K562 (cell line): Measurements from ENCODE around the gene B4GALT5. TPM values are rescaled to one million over a fixed set of nuclear protein-coding genes. Genes with fewer than 3 reads are reported as not detected.

Experiments used
- ATAC-seq: fragments of 200-7000 bp; cut with Tn5 transposase; 3 replicates; pipeline ENCODE4 v1.9.1; 2020; ENCODE audit warnings: moderate library complexity
- BruUV-seq: library from RNA; stranded (reverse); fragments of 400-500 nt; replicated peaks from 2 replicates; lab custom pipeline; 2021; lab: Mats Ljungman, UMichigan
- CTCF ChIA-PET: fragments of 300-600 bp; formaldehyde crosslinking; extraction: SDS; loops from one replicate; lab custom pipeline; 2021; ENCODE audit warnings: low intra/inter-chr PET ratio; lab: Yijun Ruan, JAX
- POLR2A ChIA-PET: fragments of 300-600, 350-650 bp; sonication (Branson Sonifier 250); formaldehyde crosslinking; extraction: SDS; loops from one replicate; lab custom pipeline; 2021; ENCODE audit warnings: antibody characterized with exemption, inconsistent platforms; lab: Yijun Ruan, JAX
- DNase-seq, 4 experiments: peaks; one replicate each; pipeline versions ENCODE4 v3.0.0 to v3.0.0-alpha.2; 2011 to 2018; ENCODE audit warnings: low spot score in 3 of 4, mixed read lengths in 3 of 4; ENCODE audit errors: extremely low read depth in 1 of 4
- FAIRE-seq: peaks from 2 replicates; lab custom pipeline; 2011; peaks lifted over from hg19 to GRCh38; lab: Jason Lieb, UNC
- H2AFZ ChIP-seq: 2 replicates; pipeline ENCODE4 v1.6.0; 2011; ENCODE audit warnings: low read depth, low read length, control low read depth, inconsistent platforms
- H3K27ac ChIP-seq: fragments of 200-600 bp; 3 replicates; pipeline ENCODE4 v1.8.0; 2011; ENCODE audit warnings: low read depth, mild to moderate bottlenecking, control low read depth, inconsistent platforms, low read length, moderate library complexity, mixed read lengths; ENCODE audit errors: extremely low read depth
- H3K27me3 ChIP-seq, 2 experiments: fragments of 300-600 bp in 1 of 2; 2 replicates in 1 of 2; 3 replicates in 1 of 2; pipeline versions ENCODE4 v1.6.0 to v1.8.0; 2011; ENCODE audit warnings: inconsistent platforms in 2 of 2, low read length in 2 of 2, mild to moderate bottlenecking in 1 of 2, mixed read lengths in 1 of 2, moderate library complexity in 1 of 2; ENCODE audit not compliant: control insufficient read depth in 2 of 2, insufficient read depth in 2 of 2
- H3K36me3 ChIP-seq: fragments of 300-600 bp; 3 replicates; pipeline ENCODE4 v1.8.0; 2011; ENCODE audit warnings: mild to moderate bottlenecking, low read length, inconsistent platforms; ENCODE audit not compliant: control insufficient read depth, insufficient read depth
- H3K4me1 ChIP-seq, 2 experiments: fragments of 200-600 bp in 1 of 2; replicated peaks in 1 of 2; 2 replicates in 1 of 2; 3 replicates in 1 of 2; pipeline versions ENCODE4 v1.5.1 to v1.8.0; 2011; ENCODE audit warnings: inconsistent platforms in 2 of 2, low read length in 2 of 2, mild to moderate bottlenecking in 1 of 2, mixed read lengths in 1 of 2, moderate library complexity in 1 of 2; ENCODE audit not compliant: control insufficient read depth in 2 of 2, insufficient read depth in 2 of 2
- H3K4me2 ChIP-seq: 2 replicates; pipeline ENCODE4 v1.6.1; 2011; ENCODE audit warnings: low read length, control low read depth, inconsistent platforms, mixed read lengths; ENCODE audit not compliant: insufficient read depth
- H3K4me3 ChIP-seq: fragments of 200-600 bp; sonication (generic), shearing (Covaris generic); 2 replicates; pipeline ENCODE4 v1.5.1; 2016; ENCODE audit warnings: control low read depth, inconsistent platforms
- H3K79me2 ChIP-seq: fragments of 200-600 bp; 3 replicates; pipeline ENCODE4 v1.8.0; 2011; ENCODE audit warnings: low read length, inconsistent platforms; ENCODE audit not compliant: control insufficient read depth, insufficient read depth
- H3K9ac ChIP-seq, 2 experiments: 2 replicates each; pipeline versions ENCODE4 v1.6.0 to v1.6.1; 2011; ENCODE audit warnings: low read depth in 2 of 2, low read length in 2 of 2, control low read depth in 1 of 2, inconsistent platforms in 1 of 2, mild to moderate bottlenecking in 1 of 2, mixed read lengths in 1 of 2; ENCODE audit not compliant: insufficient read depth in 1 of 2
- H3K9me1 ChIP-seq: one replicate; pipeline ENCODE4 v1.6.0; 2011; ENCODE audit warnings: inconsistent platforms, mild to moderate bottlenecking, low read length, moderate library complexity; ENCODE audit not compliant: control insufficient read depth, insufficient read depth
- H3K9me3 ChIP-seq: replicated peaks from 2 replicates; pipeline ENCODE4 v1.5.1; 2011; ENCODE audit warnings: low read depth, low read length, inconsistent platforms; ENCODE audit not compliant: control insufficient read depth, insufficient read depth
- H4K20me1 ChIP-seq: replicated peaks from 2 replicates; pipeline ENCODE4 v1.6.1; 2011; ENCODE audit warnings: low read length, inconsistent platforms, mixed read lengths; ENCODE audit not compliant: control insufficient read depth, insufficient read depth
- CBFA2T3 ChIP-seq: fragments of 450-650 bp; IDR thresholded peaks from 2 replicates; pipeline ENCODE4 v1.6.1; 2017
- CHD2 ChIP-seq: IDR thresholded peaks from 2 replicates; pipeline ENCODE4 v1.6.1; 2011; ENCODE audit warnings: low read depth, low read length
- MXI1 ChIP-seq: IDR thresholded peaks from 2 replicates; pipeline ENCODE4 v1.6.1; 2011; ENCODE audit warnings: low read depth, mild to moderate bottlenecking, improper control_type of control experiment, low read length
- NFIC ChIP-seq: fragments of 450-650 bp; IDR thresholded peaks from 2 replicates; pipeline ENCODE4 v1.6.1; 2017; ENCODE audit warnings: mild to moderate bottlenecking, inconsistent platforms
- RERE ChIP-seq: sonication (generic); formaldehyde crosslinking; IDR thresholded peaks from 2 replicates; pipeline ENCODE4 v1.8.0; 2023; ENCODE audit warnings: missing genetic modification reagents, mild to moderate bottlenecking, borderline replicate concordance
- SAFB ChIP-seq: fragments of 200-400 bp; formaldehyde crosslinking; IDR thresholded peaks from 2 replicates; pipeline ENCODE4 v1.6.1; 2017; ENCODE audit warnings: low read depth, low read length, borderline replicate concordance
- STAG1 ChIP-seq: sonication (generic); formaldehyde crosslinking; IDR thresholded peaks from 2 replicates; pipeline ENCODE4 v1.5.0; 2020; ENCODE audit warnings: missing genetic modification reagents, borderline replicate concordance
- STAT5A ChIP-seq: IDR thresholded peaks from 2 replicates; pipeline ENCODE4 v1.6.1; 2012; ENCODE audit warnings: low read length, inconsistent platforms, borderline replicate concordance
- TARDBP ChIP-seq: fragments of 450-650 bp; IDR thresholded peaks from 2 replicates; pipeline ENCODE4 v1.6.1; 2016
- TGIF2 ChIP-seq: sonication (generic); formaldehyde crosslinking; IDR thresholded peaks from 2 replicates; pipeline ENCODE4 v1.8.1; 2022; ENCODE audit warnings: mild to moderate bottlenecking, missing genetic modification reagents, moderate library complexity
- USF2 ChIP-seq: sonication (generic); formaldehyde crosslinking; IDR thresholded peaks from 2 replicates; pipeline ENCODE4 v1.5.0; 2020; ENCODE audit warnings: missing genetic modification reagents
- XRCC3 ChIP-seq: fragments of 450-650 bp; IDR thresholded peaks from 2 replicates; pipeline ENCODE4 v1.6.1; 2017; ENCODE audit warnings: mild to moderate bottlenecking, moderate library complexity
- ZNF347 ChIP-seq: fragments of 450-650 bp; formaldehyde crosslinking; IDR thresholded peaks from 2 replicates; pipeline ENCODE4 v1.4.0; 2020; ENCODE audit warnings: low read depth, mild to moderate bottlenecking, moderate library complexity
- ZNF41 ChIP-seq: fragments of 250-450 bp; sonication (Bioruptor Pico); conservative IDR thresholded peaks from 2 replicates; pipeline ENCODE4 v1.4.0; 2020; ENCODE audit warnings: mild to moderate bottlenecking
- WGBS: fragments of 100-300 bp; shearing (Covaris generic); methylation state at CpG from one replicate; pipeline ENCODE4 v1.1.6; 2016; ENCODE audit warnings: low coverage, mixed read lengths; ENCODE audit not compliant: insufficient coverage; ENCODE audit errors: missing lambda C conversion rate; 5-methylcytosine and 5-hydroxymethylcytosine counted together
- in situ Hi-C: fragments of 300-500 bp; cut with MboI; formaldehyde crosslinking; loops from 4 replicates; pipeline ENCODE4 v1.15.0; 2018; ENCODE audit warnings: inconsistent platforms, mixed read lengths
- intact Hi-C: fragments of 100-400 bp; cut with micrococcal nuclease; formaldehyde crosslinking; loops from 2 replicates; pipeline ENCODE4 v1.14.2; 2022
- polyA plus RNA-seq, 8 experiments: library from polyadenylated mRNA; depleted of rRNA in 4 of 8; stranded (reverse) in 5 of 8; unstranded in 3 of 8; fragments of >200 nt; fragmentation: Nextera tagmentation in 2 of 8; fragmentation: Illumina TruSeq in 1 of 8; extraction: Ambion mirVana in 2 of 8; extraction: Trizol in 1 of 8; gene quantifications; 2 replicates each; pipeline versions ENCODE4 v1.2.1 to v1.2.3, GENCODE V29; 2011 to 2014; ENCODE audit warnings: inconsistent platforms in 1 of 8, missing spikeins in 1 of 8
- total RNA-seq, 7 experiments: library from RNA; depleted of rRNA in 6 of 7; stranded (reverse); fragments of >200 nt in 6 of 7; fragmentation: Illumina TruSeq in 2 of 7; extraction: Trizol in 2 of 7; gene quantifications; 2 replicates each; pipeline versions ENCODE4 v1.2.1 to v1.2.3, GENCODE V29; 2011 to 2021; ENCODE audit warnings: low replicate concordance in 1 of 7

The B4GALT5 gene
- total and polyA plus RNA-seq, 9 of the 15 experiments (the other 6 are each of a cell fraction or from before 2014, with no cell fraction given): 8.5 to 32.6 (median 23.4) TPM

GRCh38 chr20:49737260-49737659, 23.6 kb upstream of the B4GALT5 start:
- no peak overlapping the region for H3K4me3 ChIP-seq
- DNase-seq (no peak), FAIRE-seq (no peak), ATAC-seq (no peak)
- H3K27ac ChIP-seq: no peak overlapping the region
- WGBS: 17% methylated on average over 2 of the region's 2 CpGs
- H3K9ac ChIP-seq: no peak overlapping the region
- no peaks in the 10 kb centered on the region for H3K36me3 ChIP-seq
- ChIA-PET CTCF (no interaction called here), POLR2A (interaction anchor here (0.8 kb wide), 1 partner anchor 112 kb away, joined by 3 read pairs; no protein-coding TSS in a partner anchor)
- in situ Hi-C loops (no loop called here), intact Hi-C loops (no loop called here)
- no peaks in the 10 kb centered on the region for H4K20me1 ChIP-seq
- no peaks in the 10 kb centered on the region for H3K79me2 ChIP-seq
- BruUV-seq: no TSS peak
- no peak overlapping the region for H3K4me2 ChIP-seq
- no peak overlapping the region for H2AFZ ChIP-seq
- H3K27me3 ChIP-seq: no peaks in the 10 kb centered on the region
- H3K9me1 ChIP-seq: no peaks in the 10 kb centered on the region
- peaks cover 2 to 6% of the 10 kb centered on the region in 2 experiments; a peak in 4 of 5 replicates for H3K4me1 ChIP-seq
- no peaks in the 10 kb centered on the region for H3K9me3 ChIP-seq
- TF ChIP-seq MXI1 (no peak), ZNF347 (CRISPR knock-in tag) (no peak), SAFB (no peak), USF2 (no peak), TARDBP (no peak), NFIC (no peak), CHD2 (no peak), XRCC3 (no peak), RERE (CRISPR knock-in tag) (no peak), ZNF41 (CRISPR knock-in tag) (no peak), STAT5A (no peak), STAG1 (CRISPR knock-in tag) (no peak), TGIF2 (CRISPR knock-in tag) (no peak), CBFA2T3 (no peak)
